ENCODE data around the gene B3GNT5. TPM values are rescaled to one million over a fixed set of nuclear protein-coding genes. Genes with fewer than 3 reads are reported as not detected.

Gene B3GNT5
- total and polyA plus RNA-seq, 10 of the 15 experiments (the other 5 are each of a cell fraction or from before 2014, with no cell fraction given) = 0.24 to 1.1 (median 0.48) TPM

- 36% methylated on average over 5 of the region's 5 CpGs for WGBS (ENCODE audit: insufficient coverage, insufficient replicate concordance, low lambda C conversion rate, missing lambda C conversion rate)
- no peak overlapping the region for H3K9ac ChIP-seq (ENCODE audit: control insufficient read depth, insufficient read depth, low read length)
These were observed 45.7 kb downstream of the B3GNT5 start for GRCh38 chr3:183298701-183299153.

GRCh38 chr3:183299976-183300375, 46.9 kb downstream of the B3GNT5 start:
- SMC1A ChIA-PET (ENCODE audit: uncharacterized antibody, unreplicated experiment) = interaction anchor here (1.2 kb wide), 1 partner anchor 14 kb away, joined by 3 read pairs; no protein-coding TSS in a partner anchor
- Histone ChIP-seq H3K27ac (ENCODE audit: control insufficient read depth, insufficient read depth) (no peak overlapping the region), H3K27me3 (replicated peaks in 1 of 2; ENCODE audit: control insufficient read depth in 2 of 2, insufficient read depth in 2 of 2, low read length in 1 of 2) (no peaks in the 10 kb centered on the region), H3K4me2 (ENCODE audit: control insufficient read depth, insufficient read depth) (no peak overlapping the region), H2AFZ (ENCODE audit: control insufficient read depth, low read depth, low read length) (no peak overlapping the region), H3K9ac (ENCODE audit: control insufficient read depth, insufficient read depth, low read length) (no peak overlapping the region), H3K79me2 (ENCODE audit: control insufficient read depth, insufficient read depth, low read length) (no peaks in the 10 kb centered on the region), H4K20me1 (ENCODE audit: control insufficient read depth, insufficient read depth) (no peaks in the 10 kb centered on the region), H3K9me3 (replicated peaks; ENCODE audit: control insufficient read depth, insufficient read depth, low read length) (no peaks in the 10 kb centered on the region), H3K4me1 (ENCODE audit: control insufficient read depth, insufficient read depth, low read length) (no peaks in the 10 kb centered on the region), H3K4me3 (no peak overlapping the region), H3K36me3 (ENCODE audit: control insufficient read depth in 2 of 2, insufficient read depth in 2 of 2, low read length in 1 of 2) (no peaks in the 10 kb centered on the region)
- ATAC-seq (no peak), FAIRE-seq (no peak), DNase-seq (ENCODE audit: low read depth, low spot score) (no peak)
- POLR2A ChIA-PET = no interaction called here
- intact Hi-C loops (cut with micrococcal nuclease; ENCODE audit: unreplicated experiment) (no loop called here), in situ Hi-C loops (cut with MboI) (no loop called here)
- WGBS (ENCODE audit: insufficient coverage, insufficient replicate concordance, low lambda C conversion rate, missing lambda C conversion rate) = 50% methylated on average over 4 of the region's 4 CpGs
- CTCF ChIA-PET = interaction anchor here (1.3 to 1.4 kb wide), 2 partner anchors 9 to 13 kb away, joined by 3 read pairs; no protein-coding TSS in a partner anchor
- RAD21 ChIA-PET (ENCODE audit: unreplicated experiment) = interaction anchor here (0.6 kb wide), 1 partner anchor 12 kb away, joined by 3 read pairs; no protein-coding TSS in a partner anchor
- TF ChIP-seq NFYA (IDR thresholded peaks at IDR 0.05; ENCODE audit: borderline replicate concordance, low read depth, low read length) (no peak), HSF1 (IDR thresholded peaks at IDR 0.05; ENCODE audit: low read depth, low read length) (no peak), MEF2B (IDR thresholded peaks at IDR 0.05; ENCODE audit: partially characterized antibody, poor library complexity, severe bottlenecking) (no peak), CHD4 (IDR thresholded peaks at IDR 0.05) (no peak), NFYB (IDR thresholded peaks at IDR 0.05; ENCODE audit: insufficient read depth, low read depth, low read length) (no peak), SREBF2 (IDR thresholded peaks at IDR 0.05; ENCODE audit: low read length) (no peak)
- no TSS peak for BruUV-seq (replicated peaks)

More at GRCh38 chr3:183298701-183299153, 45.7 kb downstream of the B3GNT5 start:
- BruUV-seq (replicated peaks) = no TSS peak
- Histone ChIP-seq H3K27ac (ENCODE audit: control insufficient read depth, insufficient read depth) (no peak overlapping the region), H3K4me3 (no peak overlapping the region), H3K36me3 (ENCODE audit: control insufficient read depth in 2 of 2, insufficient read depth in 2 of 2, low read length in 1 of 2) (no peaks in the 10 kb centered on the region), H3K4me1 (ENCODE audit: control insufficient read depth, insufficient read depth, low read length) (no peaks in the 10 kb centered on the region), H2AFZ (ENCODE audit: control insufficient read depth, low read depth, low read length) (no peak overlapping the region), H3K9me3 (replicated peaks; ENCODE audit: control insufficient read depth, insufficient read depth, low read length) (no peaks in the 10 kb centered on the region), H3K4me2 (ENCODE audit: control insufficient read depth, insufficient read depth) (no peak overlapping the region), H4K20me1 (ENCODE audit: control insufficient read depth, insufficient read depth) (no peaks in the 10 kb centered on the region), H3K27me3 (replicated peaks in 1 of 2; ENCODE audit: control insufficient read depth in 2 of 2, insufficient read depth in 2 of 2, low read length in 1 of 2) (no peaks in the 10 kb centered on the region), H3K79me2 (ENCODE audit: control insufficient read depth, insufficient read depth, low read length) (no peaks in the 10 kb centered on the region)
- DNase-seq (ENCODE audit: low read depth, low spot score) = no peak
- intact Hi-C loops (cut with micrococcal nuclease; ENCODE audit: unreplicated experiment) (no loop called here), in situ Hi-C loops (cut with MboI) (no loop called here)
- ChIA-PET POLR2A (interaction anchor here (1.5 kb wide), 1 partner anchor 10 kb away, joined by 5 read pairs; no protein-coding TSS in a partner anchor), RAD21 (ENCODE audit: unreplicated experiment) (no interaction called here), SMC1A (ENCODE audit: uncharacterized antibody, unreplicated experiment) (no interaction called here), CTCF (interaction anchor here (1.4 kb wide), 1 partner anchor 14 kb away, joined by 3 read pairs; no protein-coding TSS in a partner anchor)
- TF ChIP-seq IRF4 (IDR thresholded peaks at IDR 0.05; ENCODE audit: low read depth, low read length) (no peak), SMC3 (IDR thresholded peaks at IDR 0.05; ENCODE audit: borderline replicate concordance, low read length) (no peak), EP300 (IDR thresholded peaks at IDR 0.05; ENCODE audit: borderline replicate concordance in 1 of 2, control insufficient read depth in 1 of 2, low read depth in 2 of 2, low read length in 2 of 2) (no peak), YY1 (IDR thresholded peaks at IDR 0.05; ENCODE audit: low read depth, low read length) (no peak), EED (IDR thresholded peaks at IDR 0.05; ENCODE audit: low read depth) (peak; percentile 48; the same call in 1 of the 2 replicates), ASH2L (IDR thresholded peaks at IDR 0.05; ENCODE audit: borderline replicate concordance, low read depth) (no peak)
- FAIRE-seq = no peak
- ATAC-seq = no peak
